Measurements from ENCODE around the gene LGALS9. TPM values are rescaled to one million over a fixed set of nuclear protein-coding genes. Genes with fewer than 3 reads are reported as not detected.
"Not testable (repeated sequence)": the region's sequence is repeated elsewhere in the genome, so short reads cannot be mapped to it uniquely, and the experiment has no call there.

Gene LGALS9
- total RNA-seq, 2 donors from 2014 or later, result 1.6 to 2.9 TPM

GRCh38 chr17:27690882-27691281 lies 59.9 kb downstream of the LGALS9 start:
- Mint-ChIP-seq H3K9me3 (peaks cover 60% of the 10 kb centered on the region), H3K27me3 (ENCODE audit: insufficient read depth) (peaks cover 3% of the 10 kb centered on the region)

DNA sequence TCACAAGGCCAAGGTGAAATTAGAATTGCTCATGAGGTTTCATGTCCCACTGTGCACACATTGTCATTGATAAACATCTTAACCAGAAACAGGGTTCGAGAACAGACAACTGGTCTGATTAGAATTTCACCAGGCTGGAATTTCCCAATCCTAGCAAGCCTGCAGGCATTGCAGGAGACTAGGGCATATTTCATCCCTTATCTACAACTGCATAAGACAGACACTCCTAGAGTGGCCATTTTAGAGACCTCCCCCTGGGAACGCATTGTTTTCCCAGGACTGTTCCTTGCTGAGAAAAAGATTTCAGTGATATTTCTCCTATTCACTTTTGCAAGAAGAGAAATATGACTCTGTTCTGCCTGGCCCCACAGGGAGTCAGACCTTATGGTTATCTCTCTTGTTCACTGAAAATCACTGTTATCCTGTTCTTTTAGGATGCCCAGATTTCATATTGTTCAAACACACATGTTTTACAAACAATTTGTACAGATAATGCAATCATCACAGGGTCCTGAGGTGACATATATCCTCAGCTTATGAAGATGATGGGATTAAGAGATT lies 64.3 kb downstream of the LGALS9 start:
- H3K27me3 ChIP-seq (ENCODE audit: control insufficient read depth, insufficient read depth, low read length, poor library complexity, severe bottlenecking); H3K36me3 Mint-ChIP-seq (ENCODE audit: low read depth): not testable (repeated sequence)
- 78 to 90% methylated on average over 2 of the region's 2 CpGs for WGBS, 2 experiments (ENCODE audit: insufficient coverage in 1 of 2, insufficient read length in 1 of 2)

More at GRCh38 chr17:27690882-27691281, 59.9 kb downstream of the LGALS9 start:
- Histone ChIP-seq H3K4me3 (ENCODE audit: low read length) (no peak overlapping the region), H3K9ac (ENCODE audit: extremely low read depth, low read length, poor library complexity, severe bottlenecking) (no peak overlapping the region), H3K4me1 (ENCODE audit: control insufficient read depth, insufficient read depth, low read length) (no peaks in the 10 kb centered on the region), H3K36me3 (ENCODE audit: control insufficient read depth, insufficient read depth, low read length) (no peaks in the 10 kb centered on the region), H3K9me3 (ENCODE audit: control insufficient read depth, low read length) (peaks cover 28% of the 10 kb centered on the region), H3K27ac (ENCODE audit: low read depth, low read length) (no peak overlapping the region), H3K27me3 (ENCODE audit: control insufficient read depth, insufficient read depth, low read length, poor library complexity, severe bottlenecking) (no peaks in the 10 kb centered on the region)
- Mint-ChIP-seq H3K4me1 (no peaks in the 10 kb centered on the region), H3K36me3 (ENCODE audit: low read depth) (no peaks in the 10 kb centered on the region), H3K27ac (no peak overlapping the region), H3K4me3 (no peak overlapping the region)
- 100% methylated on average over 1 of the region's 1 CpG; no CpG with 5 or more reads in 1 of the 2 experiments for WGBS, 2 experiments (ENCODE audit: insufficient coverage in 1 of 2, insufficient read length in 1 of 2)
- TF ChIP-seq, protein P1, sequence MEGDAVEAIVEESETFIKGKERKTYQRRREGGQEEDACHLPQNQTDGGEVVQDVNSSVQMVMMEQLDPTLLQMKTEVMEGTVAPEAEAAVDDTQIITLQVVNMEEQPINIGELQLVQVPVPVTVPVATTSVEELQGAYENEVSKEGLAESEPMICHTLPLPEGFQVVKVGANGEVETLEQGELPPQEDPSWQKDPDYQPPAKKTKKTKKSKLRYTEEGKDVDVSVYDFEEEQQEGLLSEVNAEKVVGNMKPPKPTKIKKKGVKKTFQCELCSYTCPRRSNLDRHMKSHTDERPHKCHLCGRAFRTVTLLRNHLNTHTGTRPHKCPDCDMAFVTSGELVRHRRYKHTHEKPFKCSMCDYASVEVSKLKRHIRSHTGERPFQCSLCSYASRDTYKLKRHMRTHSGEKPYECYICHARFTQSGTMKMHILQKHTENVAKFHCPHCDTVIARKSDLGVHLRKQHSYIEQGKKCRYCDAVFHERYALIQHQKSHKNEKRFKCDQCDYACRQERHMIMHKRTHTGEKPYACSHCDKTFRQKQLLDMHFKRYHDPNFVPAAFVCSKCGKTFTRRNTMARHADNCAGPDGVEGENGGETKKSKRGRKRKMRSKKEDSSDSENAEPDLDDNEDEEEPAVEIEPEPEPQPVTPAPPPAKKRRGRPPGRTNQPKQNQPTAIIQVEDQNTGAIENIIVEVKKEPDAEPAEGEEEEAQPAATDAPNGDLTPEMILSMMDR (conservative IDR thresholded peaks at IDR 0.05), result no peak
- no peak for DNase-seq

More for the DNA sequence above, 64.3 kb downstream of the LGALS9 start:
- not testable (repeated sequence) for DNase-seq; H3K4me1 ChIP-seq (ENCODE audit: control insufficient read depth, insufficient read depth, low read length); H3K4me1 Mint-ChIP-seq; H3K36me3 ChIP-seq (ENCODE audit: control insufficient read depth, insufficient read depth, low read length); H3K27ac ChIP-seq (ENCODE audit: low read depth, low read length); H3K27ac Mint-ChIP-seq; H3K9ac ChIP-seq (ENCODE audit: extremely low read depth, low read length, poor library complexity, severe bottlenecking); H3K27me3 Mint-ChIP-seq (ENCODE audit: insufficient read depth); H3K4me3 Mint-ChIP-seq
- Histone ChIP-seq H3K9me3 (ENCODE audit: control insufficient read depth, low read length) (peaks cover 31% of the 10 kb centered on the region), H3K4me3 (ENCODE audit: low read length) (peak overlapping the region; percentile 23)
- H3K9me3 Mint-ChIP-seq, result peaks cover 54% of the 10 kb centered on the region

Other genes starting within 250 kb of the LGALS9 start
- gene KSR1, start 174.7 kb upstream of the LGALS9 start, total RNA-seq, result 10 to 100 TPM; 33.7 to 46.3 TPM
- under 1 TPM; 0.26 to 0.62 TPM for gene NOS2, start 169.3 kb downstream of the LGALS9 start, total RNA-seq

Data from endodermal cell (in vitro differentiated cells).